ENCODE measurements around the gene CDH22.

The CDH22 gene

GRCh38 chr20:46308258-46309157, at the start of gene CDH22:
TSS of gene CDH22 (minus strand) at chr20:46308498. CDS start at chr20:46251294, 57,204 bp downstream.
- DNase-seq: peak; percentile 65

- DNase-seq: no peak
Observed at GRCh38 chr20:46357030-46357514, 48.8 kb upstream of the CDH22 start.

- no peak for DNase-seq
Observed at GRCh38 chr20:46356195-46357029, 48.1 kb upstream of the CDH22 start.

- DNase-seq: no peak
Observed at GRCh38 chr20:46355778-46356177, 47.5 kb upstream of the CDH22 start.

DNA sequence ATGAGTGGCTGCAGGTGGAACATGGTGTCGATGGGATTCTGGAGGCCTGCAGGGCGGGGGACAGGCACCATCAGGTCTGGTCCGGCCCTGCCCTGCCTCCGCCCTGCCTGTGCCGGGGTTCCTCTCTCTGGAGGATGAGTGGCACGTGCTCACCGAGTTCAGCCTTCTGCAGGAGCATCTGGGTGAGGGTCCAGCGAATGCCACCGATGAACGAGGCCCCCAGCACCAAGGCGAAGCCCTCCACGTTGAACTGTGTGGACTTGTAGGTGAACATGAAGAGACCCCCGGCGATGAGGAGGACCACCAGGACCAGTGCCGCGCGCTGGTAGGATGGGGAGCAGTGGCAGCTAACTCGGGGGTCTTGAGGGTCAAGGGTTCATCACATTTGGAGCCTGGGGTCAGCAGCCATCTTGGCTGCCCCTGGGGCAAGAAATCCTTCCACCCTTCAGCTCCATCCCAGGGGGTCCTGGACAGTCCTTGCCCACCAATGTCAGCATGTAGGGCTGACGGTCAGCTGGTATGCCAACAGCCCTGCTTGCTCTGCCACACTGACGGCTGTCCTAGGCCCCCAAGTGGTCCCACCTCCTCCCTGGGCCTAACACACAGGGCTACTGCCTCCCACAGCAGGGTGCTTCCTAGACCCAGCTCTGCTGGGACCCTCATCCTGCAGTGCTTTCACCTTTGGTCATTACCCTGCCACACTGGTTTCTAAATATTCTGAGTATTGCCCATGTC, 46.8 kb upstream of the CDH22 start:
- no peak for DNase-seq

- DNase-seq: no peak
Observed at GRCh38 chr20:46354207-46354555, 45.9 kb upstream of the CDH22 start.

DNA sequence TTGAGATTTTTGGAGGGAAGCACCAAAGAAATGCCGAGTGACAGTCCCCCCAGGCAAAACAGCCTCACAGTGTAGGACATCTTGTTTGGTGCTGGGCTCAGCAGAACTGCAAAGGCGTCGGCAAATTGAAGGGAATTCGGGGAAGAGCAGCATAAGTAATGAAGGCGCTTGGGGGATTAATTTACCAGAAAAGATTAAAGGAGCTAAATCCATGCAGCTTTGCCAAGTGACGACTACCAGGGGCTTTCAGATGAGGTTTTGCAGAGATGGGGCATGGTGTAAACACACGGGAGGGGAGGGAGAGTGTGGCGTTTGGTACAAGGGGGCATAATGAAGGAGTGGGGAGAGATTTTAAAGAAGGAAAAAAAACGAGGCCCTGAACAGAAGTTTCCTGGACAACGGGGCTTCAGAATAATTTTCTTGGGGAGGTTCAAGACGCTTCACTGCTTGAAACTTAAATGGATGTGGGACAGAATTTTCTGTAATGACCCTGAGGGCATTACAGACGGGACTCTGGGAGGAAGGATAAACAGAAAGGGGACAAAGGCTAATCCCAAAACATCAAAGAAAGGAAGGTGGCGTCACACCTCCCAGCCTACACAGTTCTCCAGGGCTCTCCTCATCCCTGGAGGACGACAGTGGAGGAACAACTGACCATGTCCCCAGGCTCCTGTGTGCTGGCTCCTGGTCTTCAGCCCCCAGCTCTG, 45.4 kb upstream of the CDH22 start:
- no peak for DNase-seq

- DNase-seq: no peak
Observed at GRCh38 chr20:46352370-46352938, 44.2 kb upstream of the CDH22 start.

DNA sequence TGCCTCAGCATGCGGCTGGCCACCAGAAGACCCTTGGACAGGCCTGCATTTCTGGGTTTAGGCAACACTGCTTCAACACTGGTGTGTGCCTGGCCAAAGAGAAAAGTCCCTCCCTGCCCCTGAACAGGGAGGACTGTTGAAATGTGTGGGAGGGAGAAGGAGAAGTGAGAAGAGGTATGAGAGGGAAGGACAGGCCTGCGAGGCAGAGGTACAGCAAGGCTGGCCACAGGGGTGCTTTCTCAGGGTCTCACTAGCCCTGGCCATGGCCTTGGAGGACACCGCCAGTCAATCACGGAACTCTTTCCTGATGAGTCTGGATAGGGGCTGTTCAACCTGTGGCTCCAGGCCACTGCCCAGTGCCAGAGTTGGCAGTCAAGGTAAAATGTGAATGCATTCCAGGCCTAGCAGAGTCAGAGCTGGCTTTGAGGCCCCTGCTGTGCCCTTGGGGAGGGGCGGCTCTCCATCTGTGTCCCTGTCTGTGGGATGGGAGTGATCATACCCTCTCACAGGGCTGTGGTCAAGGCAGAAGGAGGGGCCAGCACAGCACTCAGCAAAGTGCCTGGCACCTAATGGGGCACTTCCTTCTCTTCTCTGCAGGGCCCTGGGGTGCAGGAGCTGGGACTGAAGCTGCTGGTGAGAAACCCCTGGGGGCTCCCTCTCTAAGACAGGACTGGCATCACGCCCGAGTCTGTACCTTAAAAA, 43.2 kb upstream of the CDH22 start:
- DNase-seq: no peak

GRCh38 chr20:46350986-46351267, 42.6 kb upstream of the CDH22 start:
- no peak for DNase-seq

- peak; percentile 27 for DNase-seq
Observed at GRCh38 chr20:46350201-46350985, 42.1 kb upstream of the CDH22 start.

DNA sequence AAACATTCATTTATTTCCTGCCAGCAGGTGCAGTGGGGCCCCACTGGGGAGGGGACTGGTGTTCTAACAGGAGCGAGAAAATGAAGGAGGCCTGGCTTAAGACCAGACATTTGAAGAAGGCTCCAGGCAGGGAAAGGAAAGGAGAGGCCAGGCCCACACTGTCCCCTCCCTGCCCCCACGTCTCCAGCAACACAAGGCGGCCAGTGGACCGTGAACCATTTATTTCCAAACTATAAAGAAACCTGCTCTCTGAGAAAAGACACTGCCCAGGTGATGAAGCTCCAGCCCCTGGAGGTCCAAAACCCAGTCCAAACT, 41.4 kb upstream of the CDH22 start:
- no peak for DNase-seq

- DNase-seq: peak; percentile 47
Observed at GRCh38 chr20:46349035-46349741, 40.9 kb upstream of the CDH22 start.

- no peak for DNase-seq
Observed at GRCh38 chr20:46347841-46348803, 39.8 kb upstream of the CDH22 start.

DNA sequence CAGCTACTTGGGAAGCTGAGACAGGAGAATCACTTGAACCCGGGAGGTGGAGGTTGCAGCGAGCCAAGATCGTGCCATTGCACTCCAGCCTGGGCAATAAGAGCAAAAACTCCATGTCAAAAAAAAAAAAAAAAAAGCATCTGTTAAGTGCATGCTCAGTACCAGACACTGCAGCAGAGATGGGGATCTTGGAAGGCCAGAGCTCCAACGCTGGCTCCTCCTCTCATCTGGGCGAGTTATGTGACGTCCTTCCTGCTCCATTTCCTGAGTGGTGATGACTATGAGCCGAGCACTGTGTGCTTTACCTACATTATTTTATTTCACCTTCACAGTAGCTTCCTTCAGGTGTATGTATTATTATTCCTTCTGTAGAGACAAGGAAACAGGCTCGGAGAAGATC, 38.5 kb upstream of the CDH22 start:
- no peak for DNase-seq

DNA sequence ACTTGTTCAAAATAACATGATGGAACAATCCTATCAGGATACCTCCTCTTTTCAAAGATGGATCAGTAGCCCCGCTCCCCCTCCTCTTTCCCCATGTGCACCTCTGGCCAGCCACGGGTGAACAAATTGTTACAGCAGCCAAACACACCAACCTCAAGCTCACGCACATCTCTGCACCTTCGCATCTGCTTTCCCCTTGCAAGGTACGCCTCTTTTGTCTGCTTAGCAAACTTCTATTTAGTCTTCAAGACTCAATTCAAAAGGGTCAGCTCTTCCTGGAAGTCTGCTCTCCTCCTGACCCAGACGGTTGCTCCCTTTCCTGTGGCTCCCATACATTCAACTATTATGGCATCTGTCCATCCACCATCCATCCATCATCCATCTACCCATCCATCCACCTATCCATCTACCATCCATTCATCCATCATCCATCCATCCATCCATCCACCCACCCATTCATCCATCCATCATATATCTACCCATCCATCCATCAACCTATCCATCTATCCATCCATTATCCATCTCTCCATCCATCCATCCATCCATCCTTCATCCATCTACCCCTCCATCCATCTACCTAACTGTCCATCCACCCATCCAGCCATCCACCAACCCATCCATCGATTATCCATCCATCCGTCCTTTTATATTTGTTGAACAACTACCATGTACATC, 36.3 kb upstream of the CDH22 start:
- DNase-seq: no peak

DNA sequence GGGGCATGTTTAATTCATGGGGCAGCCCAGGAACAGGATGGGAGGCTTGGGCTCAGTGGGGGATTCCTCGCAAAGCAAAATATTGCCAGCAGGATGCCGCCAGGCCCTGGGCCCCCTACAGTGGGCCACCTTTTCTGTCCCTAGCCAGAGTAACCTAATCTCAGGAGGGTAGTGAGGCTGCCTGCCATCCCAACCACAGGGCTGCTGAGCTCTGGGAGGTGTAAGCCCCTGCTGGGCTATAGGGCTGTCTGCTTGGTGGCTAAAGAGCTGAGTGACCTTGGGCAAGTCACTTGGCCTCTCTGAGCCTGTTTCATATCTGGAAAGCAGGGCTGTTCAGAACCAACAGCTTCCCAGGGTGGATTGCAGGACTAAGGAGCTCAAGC, 35.7 kb upstream of the CDH22 start:
- no peak for DNase-seq

DNA sequence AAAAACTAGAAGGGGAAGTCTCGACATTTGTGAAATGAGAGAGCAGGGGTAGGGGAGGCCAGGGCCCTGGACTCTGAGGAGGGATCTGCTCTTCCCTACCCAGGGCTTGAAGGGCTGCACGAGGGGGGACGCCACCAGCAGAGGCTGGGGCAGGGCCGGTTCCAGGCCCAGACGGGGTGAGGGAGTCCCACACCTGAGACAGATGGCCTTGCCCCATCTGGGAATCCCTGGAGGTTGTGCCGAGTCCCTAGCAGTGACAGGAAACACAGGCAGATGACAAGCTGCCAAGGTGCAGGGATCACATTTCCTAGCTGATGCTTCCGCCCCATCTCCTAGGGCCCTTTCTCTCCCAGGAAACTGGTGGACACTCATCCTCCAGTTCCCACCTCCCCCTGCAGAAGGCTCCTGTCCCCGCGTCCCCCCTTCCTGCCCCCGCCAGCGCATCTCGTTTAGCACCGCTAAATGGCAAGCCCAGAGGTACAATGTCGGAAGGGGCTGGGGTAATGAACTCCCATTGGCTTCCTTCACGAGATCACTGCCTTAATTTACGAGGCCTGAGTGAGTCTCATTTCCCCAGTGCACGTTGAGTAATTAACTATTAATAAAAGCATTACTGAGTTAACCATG, 35.2 kb upstream of the CDH22 start:
- DNase-seq: no peak

All from NCI-H510A (cell line).